ENCODE results near the gene EEF1A2. TPM values are rescaled to one million over a fixed set of nuclear protein-coding genes. Genes with fewer than 3 reads are reported as not detected.

The EEF1A2 gene
- total and polyA plus RNA-seq, 2 experiments from 2014 or later = 1.3 to 37.1 TPM

DNA sequence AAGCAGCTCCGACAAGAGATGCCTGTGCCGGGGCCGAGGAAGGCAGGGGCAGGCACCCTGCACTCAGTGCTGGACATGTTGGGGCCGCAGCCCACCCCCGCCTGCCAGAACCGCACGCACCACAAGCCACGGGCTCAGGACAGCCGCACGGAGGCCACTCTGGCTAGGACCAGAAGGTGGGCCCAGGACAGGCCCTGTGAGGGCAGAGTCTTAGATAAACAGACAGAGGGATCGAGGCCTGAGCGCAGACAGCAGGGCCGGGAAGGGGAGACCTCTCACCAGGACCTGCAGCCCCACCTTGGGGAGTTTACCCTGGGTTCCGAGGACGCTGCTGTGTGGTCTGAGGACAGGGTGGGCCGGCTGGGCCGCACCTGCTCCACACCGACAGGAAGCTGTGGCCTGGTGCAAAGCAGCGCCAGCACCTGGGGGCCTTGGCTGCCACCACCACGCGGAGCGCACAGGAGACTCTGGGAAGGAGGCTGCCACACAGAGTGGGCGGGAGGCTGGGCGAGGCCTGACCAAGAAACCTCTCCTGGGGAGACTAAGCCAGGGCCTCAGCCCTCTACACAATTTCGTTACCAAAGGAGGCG lies 58.4 kb downstream of the EEF1A2 start:
- Histone ChIP-seq H3K4me2 (no peak overlapping the region), H3K79me2 (replicated peaks; ENCODE audit: insufficient read depth) (peaks cover 11% of the 10 kb centered on the region), H3K27me3 (ENCODE audit: insufficient read depth) (no peaks in the 10 kb centered on the region), H3K4me1 (ENCODE audit: insufficient read depth) (no peaks in the 10 kb centered on the region; the same call in 1 of the 2 replicates), H3K9me2 (ENCODE audit: insufficient read depth) (no peaks in the 10 kb centered on the region), H4K20me1 (replicated peaks; ENCODE audit: insufficient read depth) (no peaks in the 10 kb centered on the region), H3F3A (replicated peaks; ENCODE audit: low read depth) (0 out of 2 replicates have a peak, but pooled peaks cover 3% of the 10 kb centered on the region), H3K4me3 (no peak overlapping the region), H3K36me3 (ENCODE audit: insufficient read depth) (no peaks in the 10 kb centered on the region), H2AFZ (no peak overlapping the region), H3K27ac (ENCODE audit: low read depth) (no peak overlapping the region)
- H3K4me1 Mint-ChIP-seq = peaks cover 8% of the 10 kb centered on the region
- no peak overlapping the region for H3K27ac Mint-ChIP-seq
- peaks cover 11% of the 10 kb centered on the region for H3K27me3 Mint-ChIP-seq (ENCODE audit: insufficient read depth, low read depth, poor library complexity)
- no peak overlapping the region for H3K4me3 Mint-ChIP-seq
- DNase-seq (ENCODE audit: low spot score) (no peak), ATAC-seq (no peak; the same call in 2 of the 3 replicates)
- H3K36me3 Mint-ChIP-seq (ENCODE audit: low read depth) = peaks cover 19% of the 10 kb centered on the region
- no peak for TF ChIP-seq REST (IDR thresholded peaks at IDR 0.05; ENCODE audit: unreplicated experiment)
- H3K9me3 Mint-ChIP-seq = peaks cover 18% of the 10 kb centered on the region; the same call in 2 of the 3 replicates

DNA sequence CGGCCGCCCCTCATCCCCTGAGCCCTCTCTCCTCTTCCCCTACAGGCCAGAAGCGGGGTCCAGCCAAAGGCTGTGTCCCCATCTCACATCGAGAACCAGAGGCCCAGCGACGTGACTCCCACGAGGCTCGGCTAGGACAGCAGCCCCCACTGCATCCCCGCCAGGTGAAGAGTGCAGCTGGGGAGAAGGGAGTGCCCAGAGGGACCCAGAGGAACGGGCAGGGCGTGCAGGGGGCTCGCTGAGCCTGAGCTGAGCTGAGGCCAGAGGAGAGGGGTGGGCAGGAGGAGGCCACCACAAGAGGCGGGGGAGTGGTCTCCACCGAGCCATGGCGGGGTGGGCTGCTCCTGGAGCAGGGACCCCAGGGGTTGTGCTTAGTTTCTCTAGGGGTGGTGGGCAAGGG lies 59.0 kb downstream of the EEF1A2 start:
- DNase-seq (ENCODE audit: low spot score) (no peak), ATAC-seq (no peak)
- H4K20me1 ChIP-seq (replicated peaks; ENCODE audit: insufficient read depth) = no peaks in the 10 kb centered on the region
- peaks cover 19% of the 10 kb centered on the region for H3K36me3 Mint-ChIP-seq (ENCODE audit: low read depth)
- H3K4me3 ChIP-seq = no peak overlapping the region
- TF ChIP-seq EZH2phosphoT487 (IDR thresholded peaks at IDR 0.05; ENCODE audit: unreplicated experiment) (no peak), STAT1 (IDR thresholded peaks at IDR 0.05; ENCODE audit: unreplicated experiment) (no peak), NANOG (IDR thresholded peaks at IDR 0.05; ENCODE audit: borderline replicate concordance) (no peak), ZNF331 (CRISPR knock-in tag; IDR thresholded peaks at IDR 0.05; ENCODE audit: low read depth) (no peak), JUNB (IDR thresholded peaks at IDR 0.05; ENCODE audit: unreplicated experiment) (no peak), POLR2AphosphoS5 (IDR thresholded peaks at IDR 0.05; ENCODE audit: low read depth) (no peak), CREB1 (CRISPR knock-in tag; IDR thresholded peaks at IDR 0.05; ENCODE audit: low read depth) (no peak)
- TF ChIP-seq, protein P1, sequence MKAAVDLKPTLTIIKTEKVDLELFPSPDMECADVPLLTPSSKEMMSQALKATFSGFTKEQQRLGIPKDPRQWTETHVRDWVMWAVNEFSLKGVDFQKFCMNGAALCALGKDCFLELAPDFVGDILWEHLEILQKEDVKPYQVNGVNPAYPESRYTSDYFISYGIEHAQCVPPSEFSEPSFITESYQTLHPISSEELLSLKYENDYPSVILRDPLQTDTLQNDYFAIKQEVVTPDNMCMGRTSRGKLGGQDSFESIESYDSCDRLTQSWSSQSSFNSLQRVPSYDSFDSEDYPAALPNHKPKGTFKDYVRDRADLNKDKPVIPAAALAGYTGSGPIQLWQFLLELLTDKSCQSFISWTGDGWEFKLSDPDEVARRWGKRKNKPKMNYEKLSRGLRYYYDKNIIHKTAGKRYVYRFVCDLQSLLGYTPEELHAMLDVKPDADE (IDR thresholded peaks at IDR 0.05) = no peak
- TF ChIP-seq, protein P2, sequence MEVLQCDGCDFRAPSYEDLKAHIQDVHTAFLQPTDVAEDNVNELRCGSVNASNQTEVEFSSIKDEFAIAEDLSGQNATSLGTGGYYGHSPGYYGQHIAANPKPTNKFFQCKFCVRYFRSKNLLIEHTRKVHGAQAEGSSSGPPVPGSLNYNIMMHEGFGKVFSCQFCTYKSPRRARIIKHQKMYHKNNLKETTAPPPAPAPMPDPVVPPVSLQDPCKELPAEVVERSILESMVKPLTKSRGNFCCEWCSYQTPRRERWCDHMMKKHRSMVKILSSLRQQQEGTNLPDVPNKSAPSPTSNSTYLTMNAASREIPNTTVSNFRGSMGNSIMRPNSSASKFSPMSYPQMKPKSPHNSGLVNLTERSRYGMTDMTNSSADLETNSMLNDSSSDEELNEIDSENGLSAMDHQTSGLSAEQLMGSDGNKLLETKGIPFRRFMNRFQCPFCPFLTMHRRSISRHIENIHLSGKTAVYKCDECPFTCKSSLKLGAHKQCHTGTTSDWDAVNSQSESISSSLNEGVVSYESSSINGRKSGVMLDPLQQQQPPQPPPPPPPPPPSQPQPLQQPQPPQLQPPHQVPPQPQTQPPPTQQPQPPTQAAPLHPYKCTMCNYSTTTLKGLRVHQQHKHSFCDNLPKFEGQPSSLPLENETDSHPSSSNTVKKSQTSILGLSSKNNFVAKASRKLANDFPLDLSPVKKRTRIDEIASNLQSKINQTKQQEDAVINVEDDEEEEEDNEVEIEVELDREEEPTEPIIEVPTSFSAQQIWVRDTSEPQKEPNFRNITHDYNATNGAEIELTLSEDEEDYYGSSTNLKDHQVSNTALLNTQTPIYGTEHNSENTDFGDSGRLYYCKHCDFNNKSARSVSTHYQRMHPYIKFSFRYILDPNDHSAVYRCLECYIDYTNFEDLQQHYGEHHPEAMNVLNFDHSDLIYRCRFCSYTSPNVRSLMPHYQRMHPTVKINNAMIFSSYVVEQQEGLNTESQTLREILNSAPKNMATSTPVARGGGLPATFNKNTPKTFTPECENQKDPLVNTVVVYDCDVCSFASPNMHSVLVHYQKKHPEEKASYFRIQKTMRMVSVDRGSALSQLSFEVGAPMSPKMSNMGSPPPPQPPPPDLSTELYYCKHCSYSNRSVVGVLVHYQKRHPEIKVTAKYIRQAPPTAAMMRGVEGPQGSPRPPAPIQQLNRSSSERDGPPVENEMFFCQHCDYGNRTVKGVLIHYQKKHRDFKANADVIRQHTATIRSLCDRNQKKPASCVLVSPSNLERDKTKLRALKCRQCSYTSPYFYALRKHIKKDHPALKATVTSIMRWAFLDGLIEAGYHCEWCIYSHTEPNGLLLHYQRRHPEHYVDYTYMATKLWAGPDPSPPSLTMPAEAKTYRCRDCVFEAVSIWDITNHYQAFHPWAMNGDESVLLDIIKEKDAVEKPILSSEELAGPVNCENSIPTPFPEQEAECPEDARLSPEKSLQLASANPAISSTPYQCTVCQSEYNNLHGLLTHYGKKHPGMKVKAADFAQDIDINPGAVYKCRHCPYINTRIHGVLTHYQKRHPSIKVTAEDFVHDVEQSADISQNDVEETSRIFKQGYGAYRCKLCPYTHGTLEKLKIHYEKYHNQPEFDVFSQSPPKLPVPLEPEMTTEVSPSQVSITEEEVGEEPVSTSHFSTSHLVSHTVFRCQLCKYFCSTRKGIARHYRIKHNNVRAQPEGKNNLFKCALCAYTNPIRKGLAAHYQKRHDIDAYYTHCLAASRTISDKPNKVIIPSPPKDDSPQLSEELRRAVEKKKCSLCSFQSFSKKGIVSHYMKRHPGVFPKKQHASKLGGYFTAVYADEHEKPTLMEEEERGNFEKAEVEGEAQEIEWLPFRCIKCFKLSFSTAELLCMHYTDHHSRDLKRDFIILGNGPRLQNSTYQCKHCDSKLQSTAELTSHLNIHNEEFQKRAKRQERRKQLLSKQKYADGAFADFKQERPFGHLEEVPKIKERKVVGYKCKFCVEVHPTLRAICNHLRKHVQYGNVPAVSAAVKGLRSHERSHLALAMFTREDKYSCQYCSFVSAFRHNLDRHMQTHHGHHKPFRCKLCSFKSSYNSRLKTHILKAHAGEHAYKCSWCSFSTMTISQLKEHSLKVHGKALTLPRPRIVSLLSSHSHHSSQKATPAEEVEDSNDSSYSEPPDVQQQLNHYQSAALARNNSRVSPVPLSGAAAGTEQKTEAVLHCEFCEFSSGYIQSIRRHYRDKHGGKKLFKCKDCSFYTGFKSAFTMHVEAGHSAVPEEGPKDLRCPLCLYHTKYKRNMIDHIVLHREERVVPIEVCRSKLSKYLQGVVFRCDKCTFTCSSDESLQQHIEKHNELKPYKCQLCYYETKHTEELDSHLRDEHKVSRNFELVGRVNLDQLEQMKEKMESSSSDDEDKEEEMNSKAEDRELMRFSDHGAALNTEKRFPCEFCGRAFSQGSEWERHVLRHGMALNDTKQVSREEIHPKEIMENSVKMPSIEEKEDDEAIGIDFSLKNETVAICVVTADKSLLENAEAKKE (CRISPR knock-in tag; IDR thresholded peaks at IDR 0.05) = no peak
- peaks cover 16% of the 10 kb centered on the region for H3K27me3 Mint-ChIP-seq (ENCODE audit: insufficient read depth, low read depth, poor library complexity)
- H3K4me1 Mint-ChIP-seq = peaks cover 11% of the 10 kb centered on the region
- H3K79me2 ChIP-seq (replicated peaks; ENCODE audit: insufficient read depth) = peaks cover 11% of the 10 kb centered on the region
- H3K4me1 ChIP-seq (ENCODE audit: insufficient read depth) = no peaks in the 10 kb centered on the region; the same call in 1 of the 2 replicates
- H3K9me2 ChIP-seq (ENCODE audit: insufficient read depth) = no peaks in the 10 kb centered on the region
- no peaks in the 10 kb centered on the region for H3K27me3 ChIP-seq (ENCODE audit: insufficient read depth)
- H3K36me3 ChIP-seq (ENCODE audit: insufficient read depth) = no peaks in the 10 kb centered on the region
- H2AFZ ChIP-seq = no peak overlapping the region
- peaks cover 18% of the 10 kb centered on the region; the same call in 2 of the 3 replicates for H3K9me3 Mint-ChIP-seq
- H3K27ac ChIP-seq (ENCODE audit: low read depth) = no peak overlapping the region
- 0 out of 2 replicates have a peak, but pooled peaks cover 8% of the 10 kb centered on the region for H3F3A ChIP-seq (replicated peaks; ENCODE audit: low read depth)
- no peak overlapping the region for H3K27ac Mint-ChIP-seq
- H3K4me3 Mint-ChIP-seq = no peak overlapping the region
- H3K4me2 ChIP-seq = no peak overlapping the region

Measured in GM23338 (cell line).